Hypothalamus (tissue), 51 donors: ENCODE measurements around the gene DYSF.
"Not testable (repeated sequence)": the region's sequence is repeated elsewhere in the genome, so short reads cannot be mapped to it uniquely, and the experiment has no call there.

Experiments
- DNase-seq, 51 donors: peaks; one replicate each; lab custom pipeline; 2025; lab: John Stamatoyannopoulos, UW

DYSF gene

GRCh38 chr2:71453404-71454220 lies at the start of gene DYSF:
Gene DYSF (plus strand): TSS chr2:71453561.
- peak in 2 of 51 donors; percentile 14 to 17 for DNase-seq

GRCh38 chr2:71409611-71410010 lies 43.8 kb upstream of the DYSF start:
- DNase-seq, result no peak

GRCh38 chr2:71410696-71411095 lies 42.7 kb upstream of the DYSF start:
- no peak for DNase-seq

- not testable (repeated sequence) for DNase-seq
Observed at GRCh38 chr2:71416866-71417265, 36.5 kb upstream of the DYSF start.

- no peak for DNase-seq
Observed at GRCh38 chr2:71417300-71418202, 35.8 kb upstream of the DYSF start.

GRCh38 chr2:71419145-71419544 lies 34.2 kb upstream of the DYSF start:
- no peak for DNase-seq

- DNase-seq, result no peak
Observed at GRCh38 chr2:71419976-71420375, 33.4 kb upstream of the DYSF start.

- no peak for DNase-seq
Observed at GRCh38 chr2:71422786-71423185, 30.6 kb upstream of the DYSF start.

- peak in 1 of 51 donors; percentile 5 for DNase-seq
Observed at GRCh38 chr2:71423817-71424420, 29.4 kb upstream of the DYSF start.

GRCh38 chr2:71426721-71427120 lies 26.6 kb upstream of the DYSF start:
- no peak for DNase-seq

- no peak for DNase-seq
Observed at GRCh38 chr2:71428472-71429383, 24.6 kb upstream of the DYSF start.

GRCh38 chr2:71445142-71445541 lies 8.2 kb upstream of the DYSF start:
- DNase-seq, result not testable (repeated sequence)

- DNase-seq, result no peak
Observed at GRCh38 chr2:71446505-71446904, 6.9 kb upstream of the DYSF start.

- DNase-seq, result no peak
Observed at GRCh38 chr2:71449343-71449742, 4.0 kb upstream of the DYSF start.

- DNase-seq, result no peak
Observed at GRCh38 chr2:71451705-71452104, 1.7 kb upstream of the DYSF start.

GRCh38 chr2:71452565-71452964 lies 796 bp upstream of the DYSF start:
- no peak for DNase-seq

- DNase-seq, result no peak
Observed at GRCh38 chr2:71454221-71455010, 1.1 kb downstream of the DYSF start.

GRCh38 chr2:71455011-71455740 lies 1.8 kb downstream of the DYSF start:
- no peak for DNase-seq
